ENCODE measurements around the gene MEGF11. TPM values are rescaled to one million over a fixed set of nuclear protein-coding genes. Genes with fewer than 3 reads are reported as not detected.

MEGF11 gene
- total and polyA plus RNA-seq, 10 donors: 0.02 to 0.61 (median 0.23) TPM; not detected in 4

DNA sequence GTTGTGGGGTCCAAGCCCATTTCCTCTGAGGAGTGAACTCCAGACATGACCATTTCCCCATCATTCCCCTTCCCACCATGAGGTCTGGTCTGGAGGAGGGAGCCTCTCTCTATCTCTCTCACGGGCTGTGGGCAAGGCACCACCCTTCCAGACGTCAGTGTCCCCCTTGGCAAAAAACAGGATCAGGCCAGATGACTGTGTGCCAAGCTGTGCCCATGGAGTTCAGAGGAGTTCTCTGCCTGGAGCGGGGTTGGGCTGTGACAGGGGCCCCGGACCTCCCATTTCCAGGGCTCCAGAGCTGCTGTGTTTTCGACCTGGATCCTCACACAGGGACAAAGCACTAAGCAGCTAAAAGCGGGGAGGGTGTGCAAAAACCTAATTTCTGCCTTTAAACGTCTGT is 259.8 kb downstream of the MEGF11 start:
- intact Hi-C loops (cut with DNase I; ENCODE audit: low total_unique reads): no loop called here
- Histone ChIP-seq H3K27me3 (replicated peaks in 1 of 7) (peaks cover 0 to 71% (median 12%) of the 10 kb centered on the region in 7 donors), H3K9me3 (no peaks in the 10 kb centered on the region), H3K36me3 (no peaks in the 10 kb centered on the region), H3K27ac (no peak overlapping the region), H3K4me1 (no peaks in the 10 kb centered on the region), H3K4me3 (no peak overlapping the region)
- TF ChIP-seq, protein P1, sequence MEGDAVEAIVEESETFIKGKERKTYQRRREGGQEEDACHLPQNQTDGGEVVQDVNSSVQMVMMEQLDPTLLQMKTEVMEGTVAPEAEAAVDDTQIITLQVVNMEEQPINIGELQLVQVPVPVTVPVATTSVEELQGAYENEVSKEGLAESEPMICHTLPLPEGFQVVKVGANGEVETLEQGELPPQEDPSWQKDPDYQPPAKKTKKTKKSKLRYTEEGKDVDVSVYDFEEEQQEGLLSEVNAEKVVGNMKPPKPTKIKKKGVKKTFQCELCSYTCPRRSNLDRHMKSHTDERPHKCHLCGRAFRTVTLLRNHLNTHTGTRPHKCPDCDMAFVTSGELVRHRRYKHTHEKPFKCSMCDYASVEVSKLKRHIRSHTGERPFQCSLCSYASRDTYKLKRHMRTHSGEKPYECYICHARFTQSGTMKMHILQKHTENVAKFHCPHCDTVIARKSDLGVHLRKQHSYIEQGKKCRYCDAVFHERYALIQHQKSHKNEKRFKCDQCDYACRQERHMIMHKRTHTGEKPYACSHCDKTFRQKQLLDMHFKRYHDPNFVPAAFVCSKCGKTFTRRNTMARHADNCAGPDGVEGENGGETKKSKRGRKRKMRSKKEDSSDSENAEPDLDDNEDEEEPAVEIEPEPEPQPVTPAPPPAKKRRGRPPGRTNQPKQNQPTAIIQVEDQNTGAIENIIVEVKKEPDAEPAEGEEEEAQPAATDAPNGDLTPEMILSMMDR (IDR thresholded peaks at IDR 0.05 in 8 of 11, conservative IDR thresholded peaks at IDR 0.05 in 3 of 11): no peak
- TF ChIP-seq POLR2AphosphoS5 (IDR thresholded peaks at IDR 0.05) (no peak), POLR2A (IDR thresholded peaks at IDR 0.05) (no peak)
- no peak for DNase-seq
- 43 to 63% (median 54%) methylated on average over 3 to 7 of the region's 7 CpGs for WGBS, 5 donors

DNA sequence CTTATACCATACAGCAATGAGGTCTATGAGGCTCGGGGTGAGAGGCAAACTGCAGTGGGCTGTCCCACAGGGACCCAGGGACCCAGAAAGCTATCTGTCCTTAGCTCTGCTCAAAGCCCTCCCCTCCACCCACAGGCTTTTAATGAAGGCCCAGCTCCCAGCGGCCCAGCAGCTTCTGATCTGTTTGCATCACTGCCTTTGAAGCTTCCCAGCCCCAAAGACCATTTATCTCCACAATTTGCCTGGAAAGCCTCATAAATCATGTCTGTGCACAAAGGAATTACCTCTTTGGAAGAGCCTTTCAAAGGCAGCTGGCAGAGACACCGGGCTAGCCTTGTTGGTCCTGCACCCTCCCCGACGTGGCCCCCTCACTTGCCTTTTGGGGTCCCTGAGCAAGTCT is 260.3 kb downstream of the MEGF11 start:
- 26 to 39% (median 29%) methylated on average over 5 of the region's 5 CpGs for WGBS, 5 donors
- intact Hi-C loops (cut with DNase I; ENCODE audit: low total_unique reads): no loop called here
- DNase-seq: no peak

DNA sequence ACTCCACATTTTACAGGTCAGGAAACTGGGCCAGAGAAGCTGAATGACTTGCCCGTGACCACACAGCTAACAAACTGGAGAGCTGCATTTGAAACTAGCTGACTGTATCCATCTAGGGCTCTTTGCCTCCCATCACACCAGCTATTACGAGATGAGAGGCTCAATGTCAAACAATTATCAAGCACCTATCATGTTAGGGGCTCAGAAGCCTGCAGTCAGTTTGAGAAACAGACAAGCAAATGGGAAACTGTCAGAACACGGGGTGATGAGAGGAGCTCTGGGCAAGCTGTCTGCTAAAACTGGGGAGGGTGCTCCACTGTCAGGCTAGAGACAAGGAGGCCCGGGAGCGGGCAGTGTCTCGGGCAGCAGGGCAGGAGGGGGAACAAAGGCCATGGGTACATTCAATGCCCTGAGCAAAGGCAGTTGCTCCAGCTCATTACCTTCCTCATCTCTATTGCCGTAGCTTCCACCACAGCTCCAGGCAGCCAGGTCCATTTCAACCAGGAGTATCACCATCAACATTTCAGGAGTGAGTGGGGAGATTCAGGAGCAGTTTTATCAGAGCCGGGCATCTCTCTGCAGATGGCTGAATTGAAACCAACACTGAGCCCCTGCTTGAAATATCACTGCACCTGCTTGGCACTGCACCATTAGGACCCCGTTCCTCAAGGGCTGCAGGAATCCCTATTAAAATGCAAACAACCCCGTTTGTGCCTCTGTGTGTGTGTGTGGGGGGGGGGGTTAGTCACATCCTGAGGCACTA is 261.6 kb downstream of the MEGF11 start:
- Histone ChIP-seq H3K4me1 (no peaks in the 10 kb centered on the region), H3K9me3 (no peaks in the 10 kb centered on the region), H3K27me3 (replicated peaks in 1 of 7) (peaks cover 0 to 86% (median 12%) of the 10 kb centered on the region in 7 donors), H3K4me3 (no peak overlapping the region), H3K36me3 (no peaks in the 10 kb centered on the region), H3K27ac (no peak overlapping the region)
- TF ChIP-seq POLR2A (IDR thresholded peaks at IDR 0.05) (no peak), POLR2AphosphoS5 (IDR thresholded peaks at IDR 0.05) (no peak)
- TF ChIP-seq, protein P1 (IDR thresholded peaks at IDR 0.05 in 8 of 11, conservative IDR thresholded peaks at IDR 0.05 in 3 of 11): no peak
- DNase-seq: no peak
- intact Hi-C loops (cut with DNase I; ENCODE audit: low total_unique reads): loop anchor here (2.0 kb wide), 1 partner anchor 37 kb away; no protein-coding TSS in a partner anchor
- WGBS, 5 donors: 57 to 70% (median 63%) methylated on average over 10 of the region's 10 CpGs

More for the DNA sequence above, 260.3 kb downstream of the MEGF11 start:
- Histone ChIP-seq H3K36me3 (no peaks in the 10 kb centered on the region), H3K27me3 (replicated peaks in 1 of 7) (peaks cover 0 to 75% (median 12%) of the 10 kb centered on the region in 7 donors), H3K4me3 (no peak overlapping the region), H3K27ac (no peak overlapping the region), H3K4me1 (no peaks in the 10 kb centered on the region), H3K9me3 (no peaks in the 10 kb centered on the region)
- TF ChIP-seq POLR2AphosphoS5 (IDR thresholded peaks at IDR 0.05) (no peak), POLR2A (IDR thresholded peaks at IDR 0.05) (no peak)
- TF ChIP-seq, protein P1 (IDR thresholded peaks at IDR 0.05 in 8 of 11, conservative IDR thresholded peaks at IDR 0.05 in 3 of 11): no peak

DNA sequence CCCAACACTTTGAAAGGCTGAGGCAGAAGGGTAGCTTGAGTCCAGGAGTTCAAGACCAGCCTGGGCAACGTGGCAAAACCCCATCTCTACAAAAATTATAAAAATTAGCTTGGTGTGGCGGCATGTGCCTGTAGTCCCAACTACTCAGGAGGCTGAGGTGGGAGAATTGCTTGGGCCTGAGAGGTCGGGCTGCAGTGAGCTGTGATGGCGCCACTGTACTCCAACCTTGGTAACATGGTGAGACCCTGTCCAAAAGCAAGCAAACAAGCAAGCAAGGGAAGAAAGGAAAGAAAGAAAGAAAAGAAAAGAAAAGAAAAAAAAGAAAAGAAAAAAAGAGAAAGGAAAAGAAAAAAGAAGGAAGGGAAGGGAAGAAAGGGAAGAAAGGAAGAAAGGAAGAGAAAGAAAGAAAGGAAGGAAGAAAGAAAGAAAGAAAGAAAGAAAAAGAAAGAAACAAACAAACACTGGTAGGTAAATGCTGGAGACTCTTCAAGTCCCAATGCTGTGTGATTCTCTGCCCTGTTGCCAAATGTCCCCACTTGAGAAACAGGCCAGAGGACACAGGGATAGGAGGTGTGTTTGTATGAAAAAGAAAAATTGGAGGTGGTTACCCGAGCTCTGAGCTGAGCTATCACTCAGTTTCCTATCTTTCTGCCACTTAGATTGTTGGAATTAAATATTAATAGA is 263.1 kb downstream of the MEGF11 start:
- WGBS, 5 donors: 64 to 88% (median 75%) methylated on average over 5 of the region's 5 CpGs
- Histone ChIP-seq H3K4me1 (no peaks in the 10 kb centered on the region), H3K4me3 (no peak overlapping the region), H3K9me3 (no peaks in the 10 kb centered on the region), H3K27me3 (replicated peaks in 1 of 7) (peaks cover 0 to 84% (median 12%) of the 10 kb centered on the region in 7 donors), H3K36me3 (no peaks in the 10 kb centered on the region), H3K27ac (no peak overlapping the region)
- intact Hi-C loops (cut with DNase I; ENCODE audit: low total_unique reads): loop anchor here (2.0 kb wide), 1 partner anchor 36 kb away; no protein-coding TSS in a partner anchor
- DNase-seq: no peak
- no peak for TF ChIP-seq POLR2A (IDR thresholded peaks at IDR 0.05)
- no peak for TF ChIP-seq POLR2AphosphoS5 (IDR thresholded peaks at IDR 0.05)
- TF ChIP-seq, protein P1 (IDR thresholded peaks at IDR 0.05 in 8 of 11, conservative IDR thresholded peaks at IDR 0.05 in 3 of 11): no peak
